ENCODE data around the gene KANSL1L.

- TF ChIP-seq CTCF (IDR thresholded peaks at IDR 0.05) (no peak), POLR2A (IDR thresholded peaks at IDR 0.05) (no peak)
These were observed 12.2 kb downstream of the KANSL1L start for GRCh38 chr2:210159059-210159458.

All from sigmoid colon (tissue), 3 donors.